ENCODE data around the gene SLC4A8.

DNA sequence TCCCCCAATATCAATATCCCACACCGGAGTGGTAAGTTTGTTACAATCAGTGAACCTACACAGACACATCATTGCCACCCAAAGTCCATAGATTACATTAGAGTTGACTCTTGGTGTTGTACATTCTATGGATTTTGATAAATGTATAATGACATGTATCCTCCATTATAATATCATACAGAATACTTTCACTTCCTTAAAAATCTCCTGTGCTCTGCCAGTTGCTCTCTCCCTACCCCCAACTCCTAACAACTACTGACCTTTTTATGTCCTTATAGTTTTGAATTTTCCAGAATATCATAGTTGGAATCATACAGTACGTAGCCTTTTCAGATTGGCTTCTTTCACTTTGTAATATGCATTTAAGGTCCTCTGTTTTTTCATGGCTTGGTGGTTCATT lies 48.4 kb downstream of the SLC4A8 start:
- TF ChIP-seq, protein P1, sequence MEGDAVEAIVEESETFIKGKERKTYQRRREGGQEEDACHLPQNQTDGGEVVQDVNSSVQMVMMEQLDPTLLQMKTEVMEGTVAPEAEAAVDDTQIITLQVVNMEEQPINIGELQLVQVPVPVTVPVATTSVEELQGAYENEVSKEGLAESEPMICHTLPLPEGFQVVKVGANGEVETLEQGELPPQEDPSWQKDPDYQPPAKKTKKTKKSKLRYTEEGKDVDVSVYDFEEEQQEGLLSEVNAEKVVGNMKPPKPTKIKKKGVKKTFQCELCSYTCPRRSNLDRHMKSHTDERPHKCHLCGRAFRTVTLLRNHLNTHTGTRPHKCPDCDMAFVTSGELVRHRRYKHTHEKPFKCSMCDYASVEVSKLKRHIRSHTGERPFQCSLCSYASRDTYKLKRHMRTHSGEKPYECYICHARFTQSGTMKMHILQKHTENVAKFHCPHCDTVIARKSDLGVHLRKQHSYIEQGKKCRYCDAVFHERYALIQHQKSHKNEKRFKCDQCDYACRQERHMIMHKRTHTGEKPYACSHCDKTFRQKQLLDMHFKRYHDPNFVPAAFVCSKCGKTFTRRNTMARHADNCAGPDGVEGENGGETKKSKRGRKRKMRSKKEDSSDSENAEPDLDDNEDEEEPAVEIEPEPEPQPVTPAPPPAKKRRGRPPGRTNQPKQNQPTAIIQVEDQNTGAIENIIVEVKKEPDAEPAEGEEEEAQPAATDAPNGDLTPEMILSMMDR (IDR thresholded peaks at IDR 0.05): no peak
- TF ChIP-seq POLR2A (IDR thresholded peaks at IDR 0.05): no peak

All from esophagus squamous epithelium (tissue), 4 donors.